ENCODE results near the gene LYRM1. TPM values are rescaled to one million over a fixed set of nuclear protein-coding genes. Genes with fewer than 3 reads are reported as not detected.
"Not testable (repeated sequence)": the region's sequence is repeated elsewhere in the genome, so short reads cannot be mapped to it uniquely, and the experiment has no call there.

Gene LYRM1
- total RNA-seq, 4 donors from 2014 or later, result 31.3 to 68.3 (median 50.3) TPM

DNA sequence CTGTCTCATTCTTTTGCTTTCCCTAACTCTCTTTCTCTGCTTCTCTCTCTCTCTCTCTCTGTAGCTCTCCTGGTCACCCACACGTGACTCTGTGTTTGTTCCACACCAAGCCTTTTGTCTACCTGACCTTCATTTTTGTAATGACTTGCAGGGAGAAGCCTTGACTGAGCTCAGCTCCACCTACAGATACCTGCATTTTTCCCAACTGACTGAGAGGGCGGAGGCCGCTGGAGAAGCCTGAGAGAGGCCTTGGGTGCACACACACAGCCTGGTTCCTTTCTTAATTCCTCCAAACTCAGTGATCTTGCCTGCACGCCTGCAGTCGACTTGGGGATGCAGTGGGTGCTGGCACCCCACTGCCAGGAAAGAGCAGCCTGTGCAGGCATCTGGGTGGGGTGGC, 68.8 kb downstream of the LYRM1 start:
- no peak for DNase-seq (ENCODE audit: low spot score)
- no peak for ATAC-seq (ENCODE audit: low FRiP score)

DNA sequence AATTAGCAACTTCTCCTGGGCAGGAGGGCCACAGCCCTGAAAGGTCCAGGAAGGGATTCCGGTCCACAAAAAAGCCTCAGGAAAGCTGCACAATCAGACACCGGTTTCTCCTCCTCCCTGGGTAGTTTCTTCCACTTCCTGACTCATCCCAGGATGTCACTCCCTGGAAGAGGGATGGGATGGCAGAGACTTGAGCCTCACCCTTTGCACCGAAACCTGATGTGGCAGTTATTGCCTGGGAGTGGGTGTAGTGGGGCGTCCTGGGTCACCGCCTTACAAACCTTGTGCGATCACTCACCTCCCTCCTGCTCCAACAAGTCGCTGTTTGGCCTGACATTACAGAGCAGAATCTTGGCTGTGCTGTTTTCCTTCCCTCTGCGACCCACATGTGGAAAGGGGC, 70.8 kb downstream of the LYRM1 start:
- ATAC-seq (ENCODE audit: low FRiP score) (no peak), DNase-seq (ENCODE audit: low spot score) (no peak)
- TF ChIP-seq, protein P1, sequence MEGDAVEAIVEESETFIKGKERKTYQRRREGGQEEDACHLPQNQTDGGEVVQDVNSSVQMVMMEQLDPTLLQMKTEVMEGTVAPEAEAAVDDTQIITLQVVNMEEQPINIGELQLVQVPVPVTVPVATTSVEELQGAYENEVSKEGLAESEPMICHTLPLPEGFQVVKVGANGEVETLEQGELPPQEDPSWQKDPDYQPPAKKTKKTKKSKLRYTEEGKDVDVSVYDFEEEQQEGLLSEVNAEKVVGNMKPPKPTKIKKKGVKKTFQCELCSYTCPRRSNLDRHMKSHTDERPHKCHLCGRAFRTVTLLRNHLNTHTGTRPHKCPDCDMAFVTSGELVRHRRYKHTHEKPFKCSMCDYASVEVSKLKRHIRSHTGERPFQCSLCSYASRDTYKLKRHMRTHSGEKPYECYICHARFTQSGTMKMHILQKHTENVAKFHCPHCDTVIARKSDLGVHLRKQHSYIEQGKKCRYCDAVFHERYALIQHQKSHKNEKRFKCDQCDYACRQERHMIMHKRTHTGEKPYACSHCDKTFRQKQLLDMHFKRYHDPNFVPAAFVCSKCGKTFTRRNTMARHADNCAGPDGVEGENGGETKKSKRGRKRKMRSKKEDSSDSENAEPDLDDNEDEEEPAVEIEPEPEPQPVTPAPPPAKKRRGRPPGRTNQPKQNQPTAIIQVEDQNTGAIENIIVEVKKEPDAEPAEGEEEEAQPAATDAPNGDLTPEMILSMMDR (IDR thresholded peaks at IDR 0.05), result no peak

More for the DNA sequence above, 68.8 kb downstream of the LYRM1 start:
- TF ChIP-seq, protein P1 (IDR thresholded peaks at IDR 0.05), result no peak

DNA sequence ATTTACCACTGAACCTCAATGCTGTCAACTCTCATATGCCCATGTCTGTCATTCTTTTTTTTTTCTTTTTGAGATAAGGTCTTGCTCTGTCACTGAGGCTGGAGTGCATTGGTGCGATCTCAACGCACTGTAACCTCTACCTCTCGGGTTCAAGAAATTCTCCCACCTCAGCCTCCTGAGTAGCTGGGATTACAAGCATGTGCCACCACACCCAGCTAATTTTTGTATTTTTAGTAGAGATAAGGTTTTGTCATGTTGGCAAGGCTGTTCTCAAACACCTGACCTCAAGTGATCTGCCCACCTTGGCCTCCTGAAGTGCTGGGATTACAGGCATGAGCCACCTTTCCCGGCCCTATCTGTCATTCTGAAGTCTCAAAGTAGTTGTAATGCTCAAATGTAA, 72.6 kb downstream of the LYRM1 start:
- not testable (repeated sequence) for DNase-seq (ENCODE audit: low spot score); ATAC-seq (ENCODE audit: low FRiP score)

Other genes with a start within 250 kb of the LYRM1 start
- 1 to 10 TPM in 2 of 4 donors, not detected in 2; 1.2 to 2.3 TPM for gene ACSM1, start 203.1 kb upstream of the LYRM1 start, total RNA-seq
- gene THUMPD1, start 159.0 kb upstream of the LYRM1 start, total RNA-seq, result 10 to 100 TPM; 44.6 to 59.9 (median 45.5) TPM
- gene ACSM3, start 136.8 kb upstream of the LYRM1 start, total RNA-seq, result 10 to 100 TPM in 2 of 4 donors, 1 to 10 TPM in 2; 7.2 to 82.9 (median 10.9) TPM
- 10 to 100 TPM in 3 of 4 donors, 1 to 10 TPM in 1; 7.7 to 16.3 (median 12.9) TPM for gene ERI2, start 94.3 kb upstream of the LYRM1 start, total RNA-seq
- 1 to 10 TPM; 1.7 to 4.6 (median 3.0) TPM for gene REXO5, start 94.2 kb upstream of the LYRM1 start, total RNA-seq
- 100 to 1,000 TPM in 1 of 4 donors, 10 to 100 TPM in 3; 37.4 to 103 (median 79.9) TPM for gene DCUN1D3, start 413 bp upstream of the LYRM1 start, total RNA-seq